HUES48 (cell line): Measurements from ENCODE around the gene DIP2C.

Experiments
- H3K27ac ChIP-seq: one replicate; pipeline ENCODE4 v1.7.0; 2013; ENCODE audit warnings: low read depth, low read length, inconsistent platforms
- H3K27me3 ChIP-seq: 2 replicates; pipeline ENCODE4 v1.6.1; 2013; ENCODE audit warnings: mild to moderate bottlenecking, low read length; ENCODE audit not compliant: control insufficient read depth, insufficient read depth
- H3K36me3 ChIP-seq: 2 replicates; pipeline ENCODE4 v1.6.1; 2013; ENCODE audit warnings: low read length; ENCODE audit not compliant: control insufficient read depth, insufficient read depth
- H3K4me1 ChIP-seq: 2 replicates; pipeline ENCODE4 v1.6.1; 2013; ENCODE audit warnings: mild to moderate bottlenecking, low read length; ENCODE audit not compliant: control insufficient read depth, insufficient read depth
- H3K4me3 ChIP-seq: 2 replicates; pipeline ENCODE4 v1.5.1; 2013; ENCODE audit warnings: mild to moderate bottlenecking, low read depth, low read length
- H3K9ac ChIP-seq: 2 replicates; pipeline ENCODE4 v1.6.1; 2013; ENCODE audit warnings: mild to moderate bottlenecking, low read depth, low read length, moderate library complexity
- H3K9me3 ChIP-seq: 2 replicates; pipeline ENCODE4 v1.6.1; 2013; ENCODE audit warnings: low read length; ENCODE audit not compliant: control insufficient read depth, insufficient read depth

DIP2C gene

DNA sequence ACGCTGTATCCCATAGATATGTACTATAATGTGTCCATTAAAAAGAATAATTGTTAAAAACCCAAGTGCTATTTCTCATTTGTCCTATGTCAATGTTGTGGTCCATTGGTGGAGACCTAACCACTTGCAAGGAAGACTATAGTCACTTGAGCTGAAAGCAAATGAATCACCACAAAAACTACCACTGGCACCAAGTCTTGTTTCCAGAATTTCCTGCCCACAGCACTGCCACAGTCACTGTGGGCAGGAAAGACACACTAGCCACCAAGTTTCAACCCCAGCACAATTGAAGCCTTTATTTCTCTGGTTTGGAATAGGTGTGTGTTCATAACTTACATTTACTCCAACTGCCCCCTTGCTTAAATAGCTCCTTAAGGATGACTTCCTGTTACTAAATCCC is 12.4 kb downstream of the DIP2C start:
- Histone ChIP-seq H3K4me3 (no peak overlapping the region), H3K27me3 (no peaks in the 10 kb centered on the region), H3K27ac (no peak overlapping the region), H3K4me1 (no peaks in the 10 kb centered on the region), H3K9ac (no peak overlapping the region), H3K9me3 (no peaks in the 10 kb centered on the region), H3K36me3 (no peaks in the 10 kb centered on the region)

DNA sequence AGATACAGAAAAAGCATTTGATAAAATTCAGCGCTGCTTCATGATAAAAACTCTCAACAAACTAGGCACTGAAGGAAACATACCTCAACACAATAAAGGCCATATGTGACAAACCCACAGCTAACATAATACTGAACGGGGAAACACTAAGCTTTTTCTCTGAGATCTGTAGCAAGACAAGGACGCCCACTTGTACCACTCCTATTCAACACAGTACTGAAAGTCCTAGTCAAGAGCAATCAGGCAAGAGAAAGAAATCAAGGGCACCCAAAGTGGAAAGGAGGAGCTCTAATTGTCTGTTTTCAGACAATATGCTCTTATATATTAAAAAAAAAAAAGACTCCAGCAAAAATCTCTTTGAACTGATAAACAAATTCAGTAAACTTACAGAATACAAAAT is 13.3 kb downstream of the DIP2C start:
- Histone ChIP-seq H3K9ac (no peak overlapping the region), H3K27me3 (no peaks in the 10 kb centered on the region), H3K4me3 (no peak overlapping the region), H3K9me3 (no peaks in the 10 kb centered on the region), H3K36me3 (no peaks in the 10 kb centered on the region), H3K4me1 (no peaks in the 10 kb centered on the region), H3K27ac (no peak overlapping the region)

DNA sequence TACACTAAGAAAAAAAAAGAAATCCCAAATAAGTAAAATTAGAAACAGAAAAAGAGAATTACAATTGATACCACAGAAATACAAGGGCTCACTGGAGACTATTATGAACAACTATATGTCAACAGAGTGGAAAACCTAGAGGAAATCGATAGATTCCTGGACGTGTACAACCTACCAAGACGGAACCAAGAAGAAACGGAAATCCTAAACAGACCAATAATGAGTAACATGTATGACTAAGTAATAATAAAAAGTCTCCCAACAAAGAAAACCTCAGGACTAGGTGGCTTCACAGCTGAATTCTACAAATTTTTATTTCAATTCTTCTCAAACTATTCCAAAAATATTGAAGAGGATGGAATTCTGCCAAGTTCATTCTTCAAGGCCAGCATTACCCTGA is 13.9 kb downstream of the DIP2C start:
- Histone ChIP-seq H3K27me3 (no peaks in the 10 kb centered on the region), H3K4me1 (no peaks in the 10 kb centered on the region), H3K9ac (no peak overlapping the region), H3K27ac (no peak overlapping the region), H3K36me3 (no peaks in the 10 kb centered on the region), H3K4me3 (no peak overlapping the region), H3K9me3 (no peaks in the 10 kb centered on the region)

DNA sequence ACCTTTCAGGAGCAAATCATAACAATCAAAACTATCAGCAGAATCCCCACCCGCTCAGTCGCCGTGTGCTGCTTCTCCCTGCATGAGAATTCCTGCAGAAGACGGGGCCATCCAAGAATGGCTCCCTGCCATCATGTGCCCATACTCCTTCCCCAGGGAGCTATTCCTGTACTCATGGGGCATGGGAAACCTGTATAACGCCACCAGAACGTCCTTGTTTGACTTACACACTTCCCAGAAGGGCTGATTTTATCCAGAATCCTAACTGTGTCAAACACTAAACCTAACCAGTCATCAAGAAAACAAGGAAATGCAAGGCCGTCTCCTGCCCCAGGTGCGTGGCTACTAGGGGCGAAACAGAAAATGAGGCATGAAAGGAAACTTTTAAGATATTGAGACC is 16.0 kb downstream of the DIP2C start:
- H3K27me3 ChIP-seq, result no peaks in the 10 kb centered on the region
- no peak overlapping the region for H3K4me3 ChIP-seq
- no peaks in the 10 kb centered on the region for H3K9me3 ChIP-seq
- H3K9ac ChIP-seq, result no peak overlapping the region
- H3K36me3 ChIP-seq, result no peaks in the 10 kb centered on the region
- no peak overlapping the region for H3K27ac ChIP-seq
- no peaks in the 10 kb centered on the region for H3K4me1 ChIP-seq

DNA sequence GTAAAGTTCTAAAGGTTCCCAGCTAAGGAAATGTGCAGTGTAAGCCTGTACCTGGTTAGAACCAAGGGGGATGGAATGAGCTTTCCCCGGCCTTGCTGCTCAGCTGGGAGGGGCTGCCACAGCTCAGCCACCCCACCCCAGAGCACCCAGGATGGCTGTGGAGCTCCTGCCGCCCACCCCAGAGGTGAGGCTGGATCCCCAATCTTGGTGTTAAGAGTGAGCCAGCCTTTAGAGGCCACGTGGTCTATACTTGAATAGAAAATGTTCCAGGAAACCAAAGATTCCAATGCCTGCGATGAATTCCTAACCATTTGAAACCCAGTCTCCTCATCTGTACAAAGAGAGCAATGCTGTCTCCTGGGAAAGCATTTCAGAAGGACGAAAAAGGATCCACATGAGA is 16.5 kb downstream of the DIP2C start:
- Histone ChIP-seq H3K27me3 (no peaks in the 10 kb centered on the region), H3K4me1 (no peaks in the 10 kb centered on the region), H3K27ac (no peak overlapping the region), H3K36me3 (no peaks in the 10 kb centered on the region), H3K4me3 (no peak overlapping the region), H3K9ac (no peak overlapping the region), H3K9me3 (no peaks in the 10 kb centered on the region)

DNA sequence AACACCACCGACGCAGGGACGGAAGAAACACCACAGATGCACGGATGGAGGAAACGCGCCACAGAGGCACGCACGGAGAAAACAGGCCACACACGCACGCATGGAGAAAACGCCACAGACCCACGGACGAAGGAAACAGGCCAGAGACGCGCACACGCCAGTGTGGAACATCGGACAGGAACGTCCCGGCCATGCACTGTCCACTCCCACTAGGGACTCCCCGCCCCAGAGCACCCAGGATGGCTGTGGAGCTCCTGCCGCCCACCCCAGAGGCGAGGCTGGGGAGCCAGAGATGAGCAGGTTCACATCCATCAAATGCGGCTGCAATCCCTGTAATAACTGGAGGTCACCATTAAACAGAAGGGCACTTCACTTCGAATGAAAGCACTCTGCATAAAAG is 17.3 kb downstream of the DIP2C start:
- Histone ChIP-seq H3K36me3 (no peaks in the 10 kb centered on the region), H3K9me3 (no peaks in the 10 kb centered on the region), H3K27ac (no peak overlapping the region), H3K4me3 (no peak overlapping the region), H3K9ac (no peak overlapping the region), H3K4me1 (no peaks in the 10 kb centered on the region), H3K27me3 (no peaks in the 10 kb centered on the region)

DNA sequence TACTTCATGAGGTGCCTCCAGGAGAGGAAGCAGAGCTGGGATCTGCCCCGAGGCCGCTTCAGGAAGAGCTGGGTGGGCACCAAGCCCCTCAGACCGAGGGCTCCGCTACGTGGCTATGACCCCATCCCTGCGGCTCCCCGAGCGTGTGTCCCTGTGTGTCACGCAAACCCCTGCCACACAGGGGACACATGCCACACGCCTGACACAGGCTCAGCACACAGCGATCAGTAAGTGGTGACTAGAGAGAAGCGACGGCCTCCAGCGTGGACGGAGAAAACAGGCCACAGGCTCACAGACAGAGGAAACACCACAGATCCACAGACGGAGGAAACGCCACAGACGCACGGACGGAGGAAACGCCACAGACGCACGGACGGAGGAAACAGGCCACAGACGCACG is 18.5 kb downstream of the DIP2C start:
- Histone ChIP-seq H3K27me3 (no peaks in the 10 kb centered on the region), H3K9ac (no peak overlapping the region), H3K4me3 (no peak overlapping the region), H3K27ac (no peak overlapping the region), H3K4me1 (no peaks in the 10 kb centered on the region), H3K9me3 (no peaks in the 10 kb centered on the region), H3K36me3 (no peaks in the 10 kb centered on the region)

DNA sequence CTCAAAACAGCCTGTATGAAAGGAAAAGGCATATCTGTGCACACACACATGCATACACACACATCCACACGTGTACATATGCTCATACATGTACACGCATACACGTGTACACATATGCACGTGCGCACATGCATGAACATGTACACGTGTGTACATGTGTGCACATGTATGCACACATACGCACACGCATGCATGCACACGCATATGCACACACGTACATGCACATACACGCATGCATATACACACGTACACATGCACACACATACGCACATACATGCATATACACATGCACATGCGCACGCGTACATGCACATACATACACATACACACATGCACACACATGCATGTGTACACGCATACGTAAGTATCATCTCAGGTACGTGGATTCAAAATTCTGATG is 19.4 kb downstream of the DIP2C start:
- no peaks in the 10 kb centered on the region for H3K27me3 ChIP-seq
- H3K9ac ChIP-seq, result no peak overlapping the region
- no peaks in the 10 kb centered on the region for H3K9me3 ChIP-seq

DNA sequence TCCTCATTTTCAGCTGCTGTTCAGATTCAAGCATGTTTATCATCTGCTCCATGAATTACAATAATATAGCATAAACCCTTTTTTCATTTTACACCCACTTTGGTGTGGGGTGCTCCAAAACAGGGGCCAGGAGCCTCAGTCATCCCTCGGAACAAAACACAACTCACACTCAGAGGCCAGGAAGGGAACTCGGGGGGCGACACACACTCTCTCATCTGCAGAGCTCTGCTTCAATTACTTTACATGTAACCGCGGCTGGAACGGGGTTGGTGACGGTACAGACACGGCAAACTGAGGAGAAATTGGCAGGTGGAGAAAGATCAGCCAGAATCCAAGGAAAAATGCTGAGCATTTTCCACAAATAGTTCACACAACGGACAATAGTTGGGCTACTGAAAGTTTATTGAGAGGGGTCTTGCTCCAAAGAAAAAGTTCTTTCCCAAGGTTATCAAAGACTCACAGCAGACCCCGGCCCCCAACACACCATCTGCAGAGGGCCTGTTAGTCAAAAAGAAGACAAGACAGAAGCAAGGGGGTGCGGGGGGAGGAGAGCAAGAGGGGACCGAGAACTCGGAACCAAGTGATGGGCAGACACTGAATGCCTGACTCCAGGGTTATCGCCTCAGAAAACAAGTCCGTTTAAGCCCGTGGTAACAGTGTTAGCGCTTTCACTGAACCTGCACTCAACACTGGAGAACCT is 20.5 kb downstream of the DIP2C start:
- no peak overlapping the region for H3K9ac ChIP-seq
- H3K4me3 ChIP-seq, result no peak overlapping the region
- H3K9me3 ChIP-seq, result no peaks in the 10 kb centered on the region
- no peaks in the 10 kb centered on the region for H3K36me3 ChIP-seq
- H3K27ac ChIP-seq, result no peak overlapping the region
- no peaks in the 10 kb centered on the region for H3K27me3 ChIP-seq
- H3K4me1 ChIP-seq, result no peaks in the 10 kb centered on the region

More for the DNA sequence above, 19.4 kb downstream of the DIP2C start:
- H3K36me3 ChIP-seq, result no peaks in the 10 kb centered on the region
- H3K4me1 ChIP-seq, result no peaks in the 10 kb centered on the region
- H3K4me3 ChIP-seq, result no peak overlapping the region
- H3K27ac ChIP-seq, result no peak overlapping the region

DNA sequence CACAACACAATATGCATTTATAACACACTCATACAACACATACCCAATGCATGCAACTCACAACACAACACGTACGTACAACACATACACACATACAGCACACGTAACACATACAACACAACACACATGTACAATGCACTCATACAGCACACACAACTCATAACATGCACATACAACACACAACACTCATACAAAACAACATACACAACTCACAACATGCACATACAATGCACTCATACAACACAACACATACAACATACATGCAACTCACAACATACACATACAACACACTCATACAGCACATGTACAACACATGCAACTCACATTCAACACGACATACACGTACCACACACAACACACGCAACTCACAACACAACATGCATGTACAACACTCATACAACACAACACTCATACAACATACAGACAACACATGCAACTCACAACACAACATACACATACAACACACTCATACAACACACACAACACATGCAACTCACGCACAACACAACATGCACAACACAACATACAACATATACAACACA is 21.8 kb downstream of the DIP2C start:
- no peak overlapping the region for H3K4me3 ChIP-seq
- H3K36me3 ChIP-seq, result no peaks in the 10 kb centered on the region
- H3K4me1 ChIP-seq, result no peaks in the 10 kb centered on the region
- H3K9me3 ChIP-seq, result no peaks in the 10 kb centered on the region
- H3K27me3 ChIP-seq, result no peaks in the 10 kb centered on the region
- H3K27ac ChIP-seq, result no peak overlapping the region
- no peak overlapping the region for H3K9ac ChIP-seq

DNA sequence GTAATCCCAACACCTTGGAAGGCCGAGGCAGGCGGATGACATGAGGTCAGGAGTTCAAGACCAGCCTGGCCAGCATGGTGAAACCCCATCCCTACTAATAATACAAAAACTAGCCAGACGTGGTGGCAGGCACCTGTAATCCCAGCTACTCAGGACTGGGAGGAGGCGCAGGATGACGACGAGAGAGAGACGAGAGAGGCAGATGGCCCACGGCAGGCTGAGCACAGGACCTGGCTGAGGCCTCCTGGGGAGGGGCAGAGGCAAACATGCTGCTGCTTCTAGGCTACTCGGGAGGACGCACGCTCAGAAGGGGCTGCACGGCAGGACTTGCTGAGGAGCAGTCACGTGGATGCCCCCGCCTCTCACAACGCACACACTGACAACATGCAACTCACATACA is 22.4 kb downstream of the DIP2C start:
- Histone ChIP-seq H3K9ac (no peak overlapping the region), H3K4me3 (no peak overlapping the region), H3K27ac (no peak overlapping the region)

More for the DNA sequence above, 22.4 kb downstream of the DIP2C start:
- no peaks in the 10 kb centered on the region for H3K4me1 ChIP-seq
- H3K9me3 ChIP-seq, result no peaks in the 10 kb centered on the region
- no peaks in the 10 kb centered on the region for H3K36me3 ChIP-seq
- no peaks in the 10 kb centered on the region for H3K27me3 ChIP-seq
